Measurements from ENCODE around the gene GALNS. TPM values are rescaled to one million over a fixed set of nuclear protein-coding genes. Genes with fewer than 3 reads are reported as not detected.

The GALNS gene
- total RNA-seq, 2 experiments from 2014 or later = 29.4 to 35.7 TPM

DNA sequence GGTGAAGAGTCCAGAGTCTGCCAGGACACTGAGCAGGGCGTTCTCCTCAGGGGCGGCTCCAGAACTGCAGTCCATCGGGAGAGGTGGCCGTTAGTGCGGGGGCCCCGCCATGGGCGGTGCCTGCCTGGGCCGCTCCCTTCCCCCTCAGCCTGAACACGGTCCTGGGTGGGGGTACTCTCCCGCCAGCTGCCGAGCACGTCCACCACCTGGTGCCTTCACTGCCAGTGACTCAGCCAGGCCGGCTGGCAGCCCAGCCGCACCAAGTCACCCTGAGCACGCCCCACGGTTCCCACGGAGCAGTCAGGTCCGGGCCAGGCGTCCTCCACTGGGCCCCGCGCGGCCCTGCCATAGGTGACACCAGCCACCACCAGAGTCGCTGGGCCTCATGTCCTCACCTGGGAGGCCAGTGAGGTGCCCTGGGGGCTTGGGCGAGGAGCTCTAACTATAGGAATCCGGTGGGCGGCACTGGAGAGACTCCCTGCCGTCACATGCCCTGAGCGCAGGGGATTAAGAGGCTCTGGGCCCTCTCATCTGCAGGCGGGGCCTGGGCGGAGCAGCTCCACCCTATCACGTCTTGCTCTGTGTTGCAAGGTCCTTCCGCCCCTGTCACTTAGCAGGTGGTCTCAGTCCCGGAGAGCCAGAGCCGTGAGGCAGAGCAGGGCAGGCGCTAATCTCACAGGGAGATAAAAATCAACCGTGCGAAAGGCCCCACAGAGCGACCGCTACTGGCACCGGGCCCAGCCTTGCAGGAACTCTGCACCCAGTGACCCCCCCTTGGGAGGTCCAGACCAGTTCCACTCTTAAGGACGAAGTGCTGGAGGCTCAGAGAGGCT, 86.1 kb downstream of the GALNS start:
- Mint-ChIP-seq H3K4me1 (peaks cover 30% of the 10 kb centered on the region), H3K27ac (peak overlapping the region; percentile 38), H3K9me3 (no peaks in the 10 kb centered on the region), H3K27me3 (no peaks in the 10 kb centered on the region), H3K36me3 (ENCODE audit: low read depth) (peaks cover 2% of the 10 kb centered on the region), H3K4me3 (no peak overlapping the region)
- DNase-seq = no peak
- ChIA-PET CTCF (interaction anchor here (1.1 kb wide), 2 partner anchors 11 to 33 kb away, joined by 3 read pairs; no protein-coding TSS in a partner anchor), POLR2A (no interaction called here)

DNA sequence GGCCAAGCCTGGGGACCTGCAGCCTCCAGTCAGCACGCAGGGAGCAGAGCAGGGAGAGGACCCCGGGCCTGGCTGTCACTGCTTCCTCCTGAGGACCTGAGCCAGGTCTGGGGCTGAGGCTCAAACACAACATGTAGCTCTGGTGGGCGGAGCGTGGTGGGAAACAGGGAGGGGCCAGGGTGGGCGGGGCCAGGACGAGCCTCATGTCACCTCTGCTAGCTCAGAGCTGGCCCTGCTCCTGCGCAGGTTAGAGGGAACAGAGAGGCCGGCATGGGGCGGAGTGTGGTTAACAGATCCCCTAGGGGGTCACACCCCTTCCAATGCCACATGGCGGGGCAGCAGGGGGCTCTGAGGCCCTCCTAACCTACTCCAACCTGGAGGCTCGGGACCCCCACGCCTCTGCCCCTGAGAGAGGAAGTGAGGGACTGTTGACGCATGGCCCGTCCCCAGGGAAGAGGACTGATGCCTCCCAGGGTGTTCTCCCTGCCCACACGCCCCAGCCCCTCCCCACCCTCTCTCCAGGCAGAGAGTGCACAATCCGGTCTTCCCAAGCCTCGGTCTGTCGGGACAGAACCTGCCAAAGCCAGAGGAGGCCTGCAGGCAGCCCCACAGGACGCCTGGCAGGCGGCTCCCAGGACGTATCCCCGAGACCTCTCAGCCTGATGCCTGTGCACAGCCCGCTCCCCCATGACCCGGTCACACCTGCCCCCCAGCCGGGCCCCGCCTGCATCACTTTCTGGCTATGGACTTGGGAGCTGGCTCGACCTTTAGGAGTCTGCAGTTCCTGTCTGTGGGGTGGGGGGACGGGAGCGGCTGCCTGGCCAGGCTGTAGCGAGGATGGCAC, 86.9 kb downstream of the GALNS start:
- Mint-ChIP-seq H3K36me3 (ENCODE audit: low read depth) (peaks cover 2% of the 10 kb centered on the region), H3K9me3 (no peaks in the 10 kb centered on the region), H3K4me1 (peaks cover 27% of the 10 kb centered on the region), H3K27me3 (no peaks in the 10 kb centered on the region), H3K4me3 (no peak overlapping the region), H3K27ac (no peak overlapping the region)
- DNase-seq = peak; percentile 45
- ChIA-PET CTCF (interaction anchor here (0.6 to 1.2 kb wide), 3 partner anchors 10 to 33 kb away, joined by 3 read pairs; no protein-coding TSS in a partner anchor), POLR2A (no interaction called here)

DNA sequence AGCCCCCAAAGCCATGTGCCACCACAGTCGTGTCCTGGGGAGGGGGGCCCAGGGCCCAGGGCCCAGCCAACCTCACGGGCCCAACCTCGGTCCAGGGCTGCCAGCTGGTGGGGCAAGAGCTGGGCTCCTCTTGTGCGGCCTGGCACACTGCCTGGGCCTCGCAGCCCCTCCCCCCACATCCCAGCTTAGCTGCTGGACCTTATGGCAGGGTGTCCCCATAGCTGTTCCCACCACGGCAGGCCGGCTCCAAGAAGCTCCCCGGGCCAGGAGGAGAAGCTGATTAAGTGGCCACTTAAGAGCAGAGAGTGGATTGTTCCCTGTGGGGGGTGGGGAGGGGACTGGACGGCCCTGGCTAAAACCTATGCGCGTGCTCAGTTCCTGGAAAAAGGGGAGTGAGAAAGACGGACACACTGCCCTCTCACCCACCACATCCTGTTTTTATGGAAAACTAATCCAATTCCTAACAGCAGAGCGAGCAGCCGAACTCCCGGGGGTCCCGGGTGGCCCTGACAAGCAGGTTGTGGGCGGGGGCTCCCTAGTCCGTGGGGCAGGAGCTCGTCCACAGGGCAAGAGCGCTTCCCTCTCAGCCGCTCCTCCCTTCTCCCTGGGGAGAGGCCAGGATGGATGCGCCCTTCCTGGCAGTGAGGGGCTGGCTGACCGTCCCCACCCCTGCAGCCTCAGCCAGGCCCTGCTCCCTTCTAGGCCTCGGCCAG, 88.5 kb downstream of the GALNS start:
- Mint-ChIP-seq H3K9me3 (no peaks in the 10 kb centered on the region), H3K27ac (no peak overlapping the region), H3K4me1 (peaks cover 26% of the 10 kb centered on the region), H3K36me3 (ENCODE audit: low read depth) (peaks cover 6% of the 10 kb centered on the region), H3K27me3 (no peaks in the 10 kb centered on the region), H3K4me3 (no peak overlapping the region)
- ChIA-PET CTCF (interaction anchor here (1.6 to 1.8 kb wide), 3 partner anchors 9 to 31 kb away, joined by 3 to 5 read pairs (median 5); no protein-coding TSS in a partner anchor), POLR2A (no interaction called here)
- no peak for DNase-seq

DNA sequence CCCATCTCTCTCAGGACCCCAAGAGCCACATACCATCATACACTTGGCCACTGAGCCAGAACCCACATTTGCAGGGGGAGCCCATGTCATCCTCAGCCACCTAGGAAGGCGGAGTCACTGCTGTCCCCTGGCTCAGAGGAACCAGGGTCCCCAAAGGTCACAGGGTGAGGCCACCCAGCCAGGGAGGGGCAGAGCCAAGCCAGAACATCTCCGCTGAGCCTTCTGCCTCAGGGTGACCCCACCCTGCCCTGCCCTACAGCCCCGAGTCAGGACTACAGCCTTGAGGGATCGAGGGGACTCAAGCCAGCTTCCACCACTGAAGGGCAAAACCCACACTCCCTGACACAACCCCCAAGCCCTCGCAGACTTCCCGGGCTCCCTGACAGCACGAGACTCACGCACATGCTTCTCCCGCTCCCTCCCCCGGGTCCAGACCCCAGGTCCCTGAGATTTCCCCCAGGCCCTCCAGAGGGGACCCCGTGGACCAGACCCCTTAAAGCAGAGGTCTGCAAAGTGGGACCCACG, 89.1 kb downstream of the GALNS start:
- H3K4me3 Mint-ChIP-seq = no peak overlapping the region
- POLR2A ChIA-PET = no interaction called here
- peak overlapping the region; percentile 76 for H3K27ac Mint-ChIP-seq
- no peak for DNase-seq
- no peaks in the 10 kb centered on the region for H3K27me3 Mint-ChIP-seq
- no peaks in the 10 kb centered on the region for H3K9me3 Mint-ChIP-seq
- peaks cover 6% of the 10 kb centered on the region for H3K36me3 Mint-ChIP-seq (ENCODE audit: low read depth)
- CTCF ChIA-PET = interaction anchor here (1.5 to 2.4 kb wide), 6 partner anchors 9 to 104 kb away, joined by 3 to 7 read pairs (median 4); no protein-coding TSS in a partner anchor
- H3K4me1 Mint-ChIP-seq = peaks cover 26% of the 10 kb centered on the region

DNA sequence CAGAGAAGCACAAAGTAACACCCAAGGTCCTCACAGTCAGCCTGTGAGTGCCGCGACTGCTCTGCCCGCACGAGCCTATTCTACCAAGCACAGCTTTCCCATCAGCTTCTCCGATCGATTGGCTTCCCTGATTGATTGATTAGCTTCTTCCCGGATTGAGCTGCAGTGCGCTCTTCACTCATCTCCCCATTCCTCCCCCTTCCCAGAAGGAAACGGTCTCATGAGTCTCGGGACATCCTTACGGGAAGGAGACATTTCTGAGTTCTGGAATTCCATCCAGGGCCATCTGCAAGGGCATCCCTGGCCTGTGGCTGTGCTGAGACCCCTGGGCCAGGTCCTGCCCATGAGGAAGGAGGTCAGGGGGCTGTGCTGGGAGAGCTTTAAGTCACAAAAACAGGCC, 89.8 kb downstream of the GALNS start:
- peaks cover 26% of the 10 kb centered on the region for H3K4me1 Mint-ChIP-seq
- H3K27me3 Mint-ChIP-seq = no peaks in the 10 kb centered on the region
- peaks cover 6% of the 10 kb centered on the region for H3K36me3 Mint-ChIP-seq (ENCODE audit: low read depth)
- ChIA-PET POLR2A (no interaction called here), CTCF (interaction anchor here (1.5 to 2.4 kb wide), 6 partner anchors 8 to 103 kb away, joined by 3 to 7 read pairs (median 4); no protein-coding TSS in a partner anchor)
- DNase-seq = no peak
- H3K4me3 Mint-ChIP-seq = no peak overlapping the region
- H3K9me3 Mint-ChIP-seq = no peaks in the 10 kb centered on the region
- H3K27ac Mint-ChIP-seq = peak overlapping the region; percentile 76

DNA sequence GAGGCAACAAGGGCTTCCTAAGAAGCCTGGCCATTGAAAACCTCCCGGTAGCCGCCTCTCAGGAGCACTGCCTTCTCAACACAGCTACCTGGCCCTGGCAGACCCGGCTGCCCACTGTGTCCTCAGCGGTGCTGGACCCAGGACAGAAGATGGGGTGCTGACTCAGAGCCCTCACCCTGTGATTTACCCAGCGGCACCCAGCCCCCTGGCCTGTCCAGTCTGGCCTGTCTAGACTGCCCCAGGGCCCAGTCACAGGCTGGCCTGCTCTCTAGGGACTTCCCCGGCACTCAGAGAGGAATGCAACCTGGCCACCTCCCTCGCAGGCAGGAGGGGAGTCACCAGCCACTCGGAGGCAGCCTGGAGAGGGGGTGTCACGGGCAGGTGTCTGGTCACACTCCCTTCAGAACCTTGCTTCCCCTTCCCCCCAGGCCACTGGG, 91.8 kb downstream of the GALNS start:
- Mint-ChIP-seq H3K27me3 (no peaks in the 10 kb centered on the region), H3K9me3 (no peaks in the 10 kb centered on the region), H3K27ac (no peak overlapping the region), H3K4me1 (peaks cover 24% of the 10 kb centered on the region), H3K4me3 (no peak overlapping the region), H3K36me3 (ENCODE audit: low read depth) (peaks cover 6% of the 10 kb centered on the region)
- POLR2A ChIA-PET = no interaction called here
- CTCF ChIA-PET = interaction anchor here (0.8 to 3.3 kb wide), 5 partner anchors 9 to 327 kb away, joined by 3 to 15 read pairs (median 4); no protein-coding TSS in a partner anchor
- DNase-seq = no peak

DNA sequence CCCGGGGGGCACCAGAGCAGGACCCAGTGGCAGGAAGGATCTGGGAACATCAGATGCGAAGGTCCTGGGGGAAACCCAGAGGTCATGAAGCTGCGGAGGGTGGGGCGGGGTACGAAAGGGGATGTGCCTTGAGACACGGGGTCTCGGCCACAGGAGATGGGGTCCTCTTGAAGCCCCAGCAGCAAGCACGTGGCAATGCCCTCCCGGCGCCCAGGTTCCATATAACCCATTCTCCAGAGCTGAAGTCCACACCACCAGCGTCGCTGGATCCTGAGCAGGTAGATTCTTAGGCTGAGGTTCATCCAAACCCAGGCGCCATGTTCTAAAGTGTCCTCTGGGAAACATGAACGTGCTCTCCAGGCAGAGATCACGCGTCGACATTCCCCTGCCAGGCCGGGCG, 92.7 kb downstream of the GALNS start:
- no peak overlapping the region for H3K27ac Mint-ChIP-seq
- no peaks in the 10 kb centered on the region for H3K27me3 Mint-ChIP-seq

More for the DNA sequence above, 92.7 kb downstream of the GALNS start:
- Mint-ChIP-seq H3K4me1 (peaks cover 27% of the 10 kb centered on the region), H3K4me3 (no peak overlapping the region), H3K9me3 (no peaks in the 10 kb centered on the region), H3K36me3 (ENCODE audit: low read depth) (peaks cover 6% of the 10 kb centered on the region)
- DNase-seq = no peak
- ChIA-PET POLR2A (no interaction called here), CTCF (interaction anchor here (1.8 to 3.3 kb wide), 2 partner anchors 18 to 27 kb away, joined by 4 to 15 read pairs; no protein-coding TSS in a partner anchor)

Other genes starting within 250 kb of the GALNS start
- gene IL17C, start 218.4 kb downstream of the GALNS start, total RNA-seq = under 1 TPM in 1 of 2 experiments, not detected in 1; 0.20 TPM
- 100 to 1,000 TPM; 486 to 586 TPM for gene CYBA, start 205.9 kb downstream of the GALNS start, total RNA-seq
- 10 to 100 TPM; 65.3 to 72.3 TPM for gene MVD, start 193.9 kb downstream of the GALNS start, total RNA-seq
- 10 to 100 TPM; 21.0 to 24.2 TPM for gene SNAI3, start 170.4 kb downstream of the GALNS start, total RNA-seq
- gene RNF166, start 150.5 kb downstream of the GALNS start, total RNA-seq = 100 to 1,000 TPM; 214 to 234 TPM
- 10 to 100 TPM; 20.5 to 27.2 TPM for gene CTU2, start 150.4 kb downstream of the GALNS start, total RNA-seq
- 100 to 1,000 TPM; 239 to 303 TPM for gene PIEZO1, start 71.7 kb downstream of the GALNS start, total RNA-seq
- gene CDT1, start 53.2 kb downstream of the GALNS start, total RNA-seq = 100 to 1,000 TPM; 113 to 119 TPM
- 100 to 1,000 TPM in 1 of 2 experiments, 10 to 100 TPM in 1; 86.2 to 112 TPM for gene APRT, start 45.0 kb downstream of the GALNS start, total RNA-seq
- gene TRAPPC2L, start 180 bp upstream of the GALNS start, total RNA-seq = 10 to 100 TPM; 47.7 to 55.7 TPM
- not detected for gene PABPN1L, start 9.7 kb upstream of the GALNS start, total RNA-seq
- gene CBFA2T3, start 120.3 kb upstream of the GALNS start, total RNA-seq = not detected
- gene ACSF3, start 236.9 kb upstream of the GALNS start, total RNA-seq = 10 to 100 TPM; 57.3 to 62.0 TPM

All from activated CD4-positive, alpha-beta T cell treated with anti-CD3 and anti-CD28 coated beads, Interleukin-2, amount 10 ng/mL, durations not matched to agents 7 days and 5 days (primary cell).